Measurements from ENCODE around the gene PITRM1. TPM values are rescaled to one million over a fixed set of nuclear protein-coding genes. Genes with fewer than 3 reads are reported as not detected.

PITRM1 gene
- total and polyA plus RNA-seq, 2 donors (not counting 3 experiments of a cell fraction or from before 2014, with no cell fraction given): 83.2 to 145 TPM

DNA sequence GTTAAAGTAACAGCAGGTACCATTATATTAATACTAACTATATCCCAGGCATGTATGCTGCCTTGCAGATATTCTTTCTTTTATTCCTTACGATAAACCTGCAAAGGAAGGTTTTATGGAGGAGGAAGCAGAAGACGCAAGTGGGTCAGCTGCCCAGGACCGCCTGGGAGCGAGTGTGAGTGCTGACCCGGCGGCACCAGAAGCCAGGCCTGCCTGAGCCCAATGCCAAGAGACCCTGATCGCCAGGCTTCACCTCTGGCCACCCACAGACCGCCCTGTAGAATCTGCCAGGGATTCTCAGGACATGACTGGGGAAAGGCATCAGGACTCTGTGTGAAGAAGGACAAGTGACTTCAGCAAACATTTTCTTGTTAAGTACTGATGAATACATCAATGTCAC, 26.3 kb downstream of the PITRM1 start:
- CTCF ChIA-PET: no interaction called here
- Histone ChIP-seq H3K4me3 (replicated peaks in 1 of 3; ENCODE audit: insufficient read depth in 1 of 3, low read depth in 1 of 3, low read length in 3 of 3) (no peak overlapping the region), H3K36me3 (ENCODE audit: control insufficient read depth in 2 of 2, extremely low read depth in 1 of 2, insufficient read depth in 2 of 2, low read length in 2 of 2) (peaks cover 42 to 63% of the 10 kb centered on the region in 2 experiments), H3K4me1 (ENCODE audit: control insufficient read depth, extremely low read depth, insufficient read depth, low read length) (no peaks in the 10 kb centered on the region), H3K9me1 (replicated peaks; ENCODE audit: control insufficient read depth, extremely low read depth, insufficient read depth, low read length) (no peaks in the 10 kb centered on the region), H3K9ac (replicated peaks; ENCODE audit: extremely low read depth, insufficient read depth, low read length) (no peak overlapping the region), H3K9me3 (replicated peaks; ENCODE audit: control insufficient read depth, insufficient read depth, low read length) (no peaks in the 10 kb centered on the region), H3K27ac (ENCODE audit: insufficient read depth, low read depth, low read length) (no peak overlapping the region), H3K27me3 (ENCODE audit: control insufficient read depth in 2 of 2, insufficient read depth in 2 of 2, low read length in 2 of 2) (no peaks in the 10 kb centered on the region), H3K4me2 (ENCODE audit: insufficient read depth, low read length) (no peak overlapping the region), H2AFZ (ENCODE audit: low read depth, low read length) (no peak overlapping the region), H4K20me1 (replicated peaks; ENCODE audit: control insufficient read depth, extremely low read depth, insufficient read depth, low read length) (no peaks in the 10 kb centered on the region), H3K79me2 (ENCODE audit: control insufficient read depth, insufficient read depth, low read length) (no peaks in the 10 kb centered on the region)
- dilution Hi-C loops (cut with MboI; ENCODE audit: extremely low pct_ligation_motif_present, low sequenced_read_pairs) (no loop called here), intact Hi-C loops (cut with micrococcal nuclease) (no loop called here)
- POLR2A ChIA-PET: no interaction called here
- FAIRE-seq (no peak), DNase-seq (ENCODE audit: low read depth, low spot score) (no peak)
- TF ChIP-seq MYC (IDR thresholded peaks at IDR 0.05; ENCODE audit: low read depth, low read length): no peak
- no peak for TF ChIP-seq GATA2 (IDR thresholded peaks at IDR 0.05; ENCODE audit: insufficient read depth, insufficient read length, low read depth, low read length)
- TF ChIP-seq, protein P1, sequence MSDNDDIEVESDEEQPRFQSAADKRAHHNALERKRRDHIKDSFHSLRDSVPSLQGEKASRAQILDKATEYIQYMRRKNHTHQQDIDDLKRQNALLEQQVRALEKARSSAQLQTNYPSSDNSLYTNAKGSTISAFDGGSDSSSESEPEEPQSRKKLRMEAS (IDR thresholded peaks at IDR 0.05; ENCODE audit: insufficient read depth, insufficient read length): no peak
- no peak for TF ChIP-seq POLR2AphosphoS5 (IDR thresholded peaks at IDR 0.05; ENCODE audit: insufficient read depth, low read depth, low read length)
- no TSS peak for BruUV-seq (replicated peaks)

DNA sequence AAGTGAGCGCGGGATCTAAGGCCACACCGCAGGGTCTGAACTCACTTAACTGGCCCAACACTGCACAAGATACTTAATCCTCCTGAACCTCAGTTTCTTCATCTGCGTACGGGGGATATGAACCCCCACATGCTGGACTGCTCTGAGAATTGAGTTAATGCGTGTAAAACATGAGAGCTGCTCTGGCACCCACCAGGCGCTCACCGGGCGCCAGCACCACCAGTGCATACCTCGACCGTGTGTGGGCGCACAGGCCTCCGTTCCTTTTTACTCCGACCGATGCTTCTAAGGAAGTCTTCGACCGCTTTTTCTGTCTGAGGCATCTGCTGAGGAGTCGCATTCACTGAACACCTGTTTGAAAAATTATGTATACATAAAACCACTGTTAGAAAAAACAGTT, 27.2 kb downstream of the PITRM1 start:
- no peaks in the 10 kb centered on the region for H3K79me2 ChIP-seq (ENCODE audit: control insufficient read depth, insufficient read depth, low read length)
- no peaks in the 10 kb centered on the region for H3K9me3 ChIP-seq (replicated peaks; ENCODE audit: control insufficient read depth, insufficient read depth, low read length)
- H3K9me1 ChIP-seq (replicated peaks; ENCODE audit: control insufficient read depth, extremely low read depth, insufficient read depth, low read length): no peaks in the 10 kb centered on the region
- TF ChIP-seq POLR2A (IDR thresholded peaks at IDR 0.05; ENCODE audit: low read depth, low read length) (no peak), POLR2AphosphoS5 (IDR thresholded peaks at IDR 0.05; ENCODE audit: insufficient read depth, low read depth, low read length) (no peak), EZH2 (IDR thresholded peaks at IDR 0.05; ENCODE audit: borderline replicate concordance, low read depth, low read length, severe bottlenecking) (no peak), MYC (IDR thresholded peaks at IDR 0.05; ENCODE audit: low read depth, low read length) (no peak)
- TF ChIP-seq, protein P1 (IDR thresholded peaks at IDR 0.05; ENCODE audit: insufficient read depth, insufficient read length): no peak
- no peak overlapping the region for H2AFZ ChIP-seq (ENCODE audit: low read depth, low read length)
- dilution Hi-C loops (cut with MboI; ENCODE audit: extremely low pct_ligation_motif_present, low sequenced_read_pairs): no loop called here
- H4K20me1 ChIP-seq (replicated peaks; ENCODE audit: control insufficient read depth, extremely low read depth, insufficient read depth, low read length): no peaks in the 10 kb centered on the region
- POLR2A ChIA-PET: no interaction called here
- no peak overlapping the region for H3K27ac ChIP-seq (ENCODE audit: insufficient read depth, low read depth, low read length)
- CTCF ChIA-PET: no interaction called here
- no peaks in the 10 kb centered on the region for H3K4me1 ChIP-seq (ENCODE audit: control insufficient read depth, extremely low read depth, insufficient read depth, low read length)
- H3K9ac ChIP-seq (replicated peaks; ENCODE audit: extremely low read depth, insufficient read depth, low read length): no peak overlapping the region
- no peaks in the 10 kb centered on the region for H3K27me3 ChIP-seq (ENCODE audit: control insufficient read depth in 2 of 2, insufficient read depth in 2 of 2, low read length in 2 of 2)
- no peak overlapping the region for H3K4me2 ChIP-seq (ENCODE audit: insufficient read depth, low read length)
- FAIRE-seq (no peak), DNase-seq (ENCODE audit: low read depth, low spot score) (no peak)
- BruUV-seq (replicated peaks): no TSS peak
- intact Hi-C loops (cut with micrococcal nuclease): no loop called here
- H3K36me3 ChIP-seq (ENCODE audit: control insufficient read depth in 2 of 2, extremely low read depth in 1 of 2, insufficient read depth in 2 of 2, low read length in 2 of 2): peaks cover 38 to 57% of the 10 kb centered on the region in 2 experiments
- no peak overlapping the region for H3K4me3 ChIP-seq (replicated peaks in 1 of 3; ENCODE audit: insufficient read depth in 1 of 3, low read depth in 1 of 3, low read length in 3 of 3)

Data from endothelial cell of umbilical vein (primary cell).